B cell (primary cell): Measurements from ENCODE around the gene SLC24A4. TPM values are rescaled to one million over a fixed set of nuclear protein-coding genes. Genes with fewer than 3 reads are reported as not detected.

Experiments
- ATAC-seq: fragments of 200-7000 bp; cut with Tn5 transposase; one replicate; pipeline ENCODE4 v1.10.0; 2021; ENCODE audit warnings: low read depth, mild to moderate bottlenecking, moderate number of reproducible peaks, moderate library complexity
- CTCF ChIA-PET: fragments of 350-600 bp; sonication (Branson Sonifier 250); formaldehyde crosslinking; loops from one replicate; lab custom pipeline; 2021; ENCODE audit warnings: antibody characterized with exemption, inconsistent platforms; lab: Charles Lee
- POLR2A ChIA-PET: fragments of 350-600 bp; sonication (Branson Sonifier 250); formaldehyde crosslinking; loops from one replicate; lab custom pipeline; 2021; ENCODE audit warnings: antibody characterized with exemption; lab: Charles Lee
- DNase-seq: peaks from one replicate; pipeline ENCODE4 v3.0.0; 2013
- H2AFZ ChIP-seq: 2 replicates; pipeline ENCODE4 v1.6.1; 2012; ENCODE audit warnings: mild to moderate bottlenecking, low read depth, low read length; ENCODE audit not compliant: insufficient read depth, poor library complexity, severe bottlenecking
- H3K27ac ChIP-seq, 2 donors: 1 replicate in 1 of 2; 2 replicates in 1 of 2; pipeline ENCODE4 v1.5.1; 2012 to 2013; ENCODE audit warnings: low read length in 2 of 2, mild to moderate bottlenecking in 2 of 2, moderate library complexity in 1 of 2
- H3K27me3 ChIP-seq, 4 experiments: fragments of 200-600 bp in 1 of 4; sonication (generic) in 1 of 4; replicated peaks in 1 of 4; 1 replicate in 2 of 4; 2 replicates in 2 of 4; pipeline versions ENCODE4 v1.6.1 to v1.7.0; 2013 to 2016; ENCODE audit warnings: low read length in 3 of 4, mild to moderate bottlenecking in 2 of 4, mixed read lengths in 1 of 4, moderate library complexity in 1 of 4; ENCODE audit not compliant: insufficient read depth in 4 of 4, control insufficient read depth in 3 of 4; ENCODE audit errors: control extremely low read depth in 1 of 4
- H3K36me3 ChIP-seq, 2 experiments: replicated peaks in 1 of 2; 1 replicate in 1 of 2; 2 replicates in 1 of 2; pipeline versions ENCODE4 v1.6.1 to v1.7.1; 2013; ENCODE audit warnings: low read length in 1 of 2; ENCODE audit not compliant: insufficient read depth in 2 of 2, control insufficient read depth in 1 of 2; ENCODE audit errors: control extremely low read depth in 1 of 2, extremely low read depth in 1 of 2
- H3K4me1 ChIP-seq, 2 donors: fragments of 200-600 bp in 1 of 2; sonication (generic) in 1 of 2; 1 replicate in 1 of 2; 2 replicates in 1 of 2; pipeline versions ENCODE4 v1.5.1 to v1.6.1; 2013 to 2017; ENCODE audit warnings: low read length in 2 of 2; ENCODE audit not compliant: control insufficient read depth in 2 of 2, insufficient read depth in 2 of 2
- H3K4me2 ChIP-seq: replicated peaks from 2 replicates; pipeline ENCODE3; 2012; ENCODE audit warnings: mild to moderate bottlenecking, low read depth, low read length; ENCODE audit not compliant: poor library complexity, severe bottlenecking
- H3K4me3 ChIP-seq, 5 experiments: fragments of 200-600 bp in 1 of 5; sonication (generic) in 1 of 5; 1 replicate in 3 of 5; 2 replicates in 2 of 5; pipeline versions ENCODE4 v1.5.1 to v1.7.0; 2011 to 2016; ENCODE audit warnings: low read length in 4 of 5, mild to moderate bottlenecking in 4 of 5, low read depth in 2 of 5, control low read depth in 1 of 5, moderate library complexity in 1 of 5; ENCODE audit not compliant: insufficient read depth in 1 of 5; ENCODE audit errors: control extremely low read depth in 1 of 5, extremely low read depth in 1 of 5
- H3K79me2 ChIP-seq: fragments of 200-600 bp; sonication (generic); one replicate; pipeline ENCODE4 v1.6.0; 2016; ENCODE audit warnings: low read length; ENCODE audit not compliant: control insufficient read depth, insufficient read depth
- H3K9ac ChIP-seq: fragments of 200-600 bp; sonication (generic); 2 replicates; pipeline ENCODE4 v1.6.1; 2017; ENCODE audit warnings: mild to moderate bottlenecking, low read length, moderate library complexity
- H3K9me3 ChIP-seq, 3 donors: one replicate each; pipeline versions ENCODE4 v1.6.1 to v1.7.1; 2013; ENCODE audit warnings: low read length in 2 of 3; ENCODE audit not compliant: control insufficient read depth in 2 of 3, insufficient read depth in 1 of 3; ENCODE audit errors: control extremely low read depth in 1 of 3
- H4K20me1 ChIP-seq: 2 replicates; pipeline ENCODE4 v1.6.0; 2012; ENCODE audit warnings: mild to moderate bottlenecking, low read length; ENCODE audit not compliant: insufficient read depth, control insufficient read depth, poor library complexity, severe bottlenecking
- H3K27ac Mint-ChIP-seq: one replicate; pipeline ENCODE4 v1.8.0; 2021; ENCODE audit warnings: mixed read lengths
- H3K27me3 Mint-ChIP-seq: one replicate; pipeline ENCODE4 v1.8.0; 2021; ENCODE audit warnings: mixed read lengths
- H3K4me1 Mint-ChIP-seq: one replicate; pipeline ENCODE4 v1.8.0; 2021; ENCODE audit warnings: mixed read lengths
- H3K4me3 Mint-ChIP-seq: one replicate; pipeline ENCODE4 v1.8.0; 2021; ENCODE audit warnings: mixed read lengths
- H3K9me3 Mint-ChIP-seq: one replicate; pipeline ENCODE4 v1.8.0; 2022; ENCODE audit warnings: mixed read lengths; ENCODE audit not compliant: insufficient read depth
- EZH2 ChIP-seq: IDR thresholded peaks from 2 replicates; pipeline ENCODE4 v1.6.1; 2012; ENCODE audit warnings: borderline replicate concordance, low read depth, mild to moderate bottlenecking, moderate library complexity, low read length; ENCODE audit not compliant: insufficient read depth, poor library complexity, severe bottlenecking
- WGBS: methylation state at CpG from one replicate; pipeline ENCODE4 v1.1.5; 2013; ENCODE audit warnings: missing lambda C conversion rate; ENCODE audit not compliant: insufficient coverage; 5-methylcytosine and 5-hydroxymethylcytosine counted together
- intact Hi-C: fragments of 100-400 bp; cut with micrococcal nuclease; formaldehyde crosslinking; loops from one replicate; pipeline ENCODE4 v1.10.0; 2022
- polyA plus RNA-seq: library from polyadenylated mRNA; depleted of rRNA; stranded (reverse); fragments of >200 nt; gene quantifications from 2 replicates; pipeline ENCODE4 v1.2.3, GENCODE V29; 2012
- total RNA-seq, 2 donors: library from RNA; stranded (reverse); fragments of 120-200 nt in 1 of 2; gene quantifications; 1 replicate in 1 of 2; 2 replicates in 1 of 2; pipeline versions ENCODE4 v1.2.3 to v1.2.4, GENCODE V29; 2013 to 2022
- TF ChIP-seq, protein P1 (sequence below): fragments of 200-600 bp; IDR thresholded peaks from one replicate; pipeline ENCODE4 v1.8.0; 2022; ENCODE audit warnings: antibody characterized with exemption, mild to moderate bottlenecking

The SLC24A4 gene
- total and polyA plus RNA-seq, 2 donors (not counting 1 experiment from before 2014, with no cell fraction given): 0.19 TPM; not detected in 1

GRCh38 chr14:92500491-92500941 lies 177.6 kb downstream of the SLC24A4 start:
- no peak overlapping the region for H3K9ac ChIP-seq
- Mint-ChIP-seq H3K4me3 (no peak overlapping the region), H3K27ac (no peak overlapping the region), H3K9me3 (no peaks in the 10 kb centered on the region), H3K4me1 (peaks cover 19% of the 10 kb centered on the region), H3K27me3 (no peaks in the 10 kb centered on the region)
- no peaks in the 10 kb centered on the region for H3K79me2 ChIP-seq
- POLR2A ChIA-PET: no interaction called here
- intact Hi-C loops: no loop called here
- no peak overlapping the region for H3K27ac ChIP-seq
- H3K4me2 ChIP-seq: no peak overlapping the region
- no peaks in the 10 kb centered on the region for H3K27me3 ChIP-seq
- 92% methylated on average over 5 of the region's 6 CpGs for WGBS
- H3K9me3 ChIP-seq: peaks cover 0 to 4% (median 0%) of the 10 kb centered on the region in 3 donors
- H3K36me3 ChIP-seq: no peaks in the 10 kb centered on the region
- CTCF ChIA-PET: interaction anchor here (2.0 kb wide), 1 partner anchor 186 kb away, joined by 5 read pairs; no protein-coding TSS in a partner anchor
- H4K20me1 ChIP-seq: no peaks in the 10 kb centered on the region
- no peak overlapping the region for H2AFZ ChIP-seq
- TF ChIP-seq, protein P1, sequence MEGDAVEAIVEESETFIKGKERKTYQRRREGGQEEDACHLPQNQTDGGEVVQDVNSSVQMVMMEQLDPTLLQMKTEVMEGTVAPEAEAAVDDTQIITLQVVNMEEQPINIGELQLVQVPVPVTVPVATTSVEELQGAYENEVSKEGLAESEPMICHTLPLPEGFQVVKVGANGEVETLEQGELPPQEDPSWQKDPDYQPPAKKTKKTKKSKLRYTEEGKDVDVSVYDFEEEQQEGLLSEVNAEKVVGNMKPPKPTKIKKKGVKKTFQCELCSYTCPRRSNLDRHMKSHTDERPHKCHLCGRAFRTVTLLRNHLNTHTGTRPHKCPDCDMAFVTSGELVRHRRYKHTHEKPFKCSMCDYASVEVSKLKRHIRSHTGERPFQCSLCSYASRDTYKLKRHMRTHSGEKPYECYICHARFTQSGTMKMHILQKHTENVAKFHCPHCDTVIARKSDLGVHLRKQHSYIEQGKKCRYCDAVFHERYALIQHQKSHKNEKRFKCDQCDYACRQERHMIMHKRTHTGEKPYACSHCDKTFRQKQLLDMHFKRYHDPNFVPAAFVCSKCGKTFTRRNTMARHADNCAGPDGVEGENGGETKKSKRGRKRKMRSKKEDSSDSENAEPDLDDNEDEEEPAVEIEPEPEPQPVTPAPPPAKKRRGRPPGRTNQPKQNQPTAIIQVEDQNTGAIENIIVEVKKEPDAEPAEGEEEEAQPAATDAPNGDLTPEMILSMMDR: no peak
- TF ChIP-seq EZH2: no peak
- peaks cover 9 to 17% of the 10 kb centered on the region in 2 donors for H3K4me1 ChIP-seq
- ATAC-seq (no peak), DNase-seq (no peak)
- H3K4me3 ChIP-seq: no peak overlapping the region

DNA sequence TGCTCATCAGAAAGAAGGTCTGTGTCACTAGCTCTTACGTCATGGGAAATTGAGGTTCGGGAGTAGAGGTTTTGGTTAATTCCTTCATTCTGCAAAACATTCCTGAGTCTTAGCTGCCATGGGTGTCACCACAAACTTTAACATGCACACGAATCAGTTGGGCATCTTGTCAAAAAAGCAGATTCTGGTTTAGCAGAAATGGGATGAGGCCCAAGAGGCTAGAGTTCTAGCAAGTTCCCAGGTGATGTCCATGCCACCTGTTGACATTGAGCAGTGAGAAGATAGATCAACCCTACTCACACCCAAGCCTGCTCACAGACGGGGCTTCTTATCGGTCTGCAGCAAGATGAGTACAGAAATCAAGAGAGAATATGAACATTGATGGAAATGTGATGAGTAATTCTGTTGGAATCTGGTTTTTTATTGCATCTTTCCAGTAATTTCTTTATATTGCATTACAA lies 179.0 kb downstream of the SLC24A4 start:
- ChIA-PET POLR2A (no interaction called here), CTCF (interaction anchor here (0.6 to 2.0 kb wide), 3 partner anchors 33 to 185 kb away, joined by 3 to 7 read pairs (median 5); no protein-coding TSS in a partner anchor)
- no peaks in the 10 kb centered on the region for H3K36me3 ChIP-seq
- ATAC-seq (no peak), DNase-seq (no peak)
- no peaks in the 10 kb centered on the region for H3K27me3 ChIP-seq
- no peaks in the 10 kb centered on the region for H4K20me1 ChIP-seq
- H3K4me1 ChIP-seq: peaks cover 23 to 31% of the 10 kb centered on the region in 2 donors
- no peak overlapping the region for H3K9ac ChIP-seq
- no peaks in the 10 kb centered on the region for H3K9me3 Mint-ChIP-seq
- no peaks in the 10 kb centered on the region for H3K27me3 Mint-ChIP-seq
- H3K79me2 ChIP-seq: no peaks in the 10 kb centered on the region
- peaks cover 0 to 5% (median 0%) of the 10 kb centered on the region in 3 donors for H3K9me3 ChIP-seq
- intact Hi-C loops: no loop called here
- H3K4me1 Mint-ChIP-seq: peaks cover 33% of the 10 kb centered on the region
- H3K27ac ChIP-seq: no peak overlapping the region
- H3K4me3 ChIP-seq: no peak overlapping the region
- 100% methylated on average over 1 of the region's 5 CpGs for WGBS
- H3K4me2 ChIP-seq: no peak overlapping the region
- no peak overlapping the region for H3K27ac Mint-ChIP-seq
- H2AFZ ChIP-seq: no peak overlapping the region
- TF ChIP-seq, protein P1: no peak
- no peak for TF ChIP-seq EZH2
- H3K4me3 Mint-ChIP-seq: no peak overlapping the region
